ENCODE data around the gene GOLGA8J.
A peak's percentile ranks its signal among the peaks of the same experiment; 100 is the strongest.
"Not testable (repeated sequence)": the region's sequence is repeated elsewhere in the genome, so short reads cannot be mapped to it uniquely, and the experiment has no call there.

Gene GOLGA8J

GRCh38 chr15:30073915-30074314 is 8.8 kb upstream of the GOLGA8J start:
- no peaks in the 10 kb centered on the region for H3K9me3 ChIP-seq (ENCODE audit: control insufficient read depth, low read length)
- WGBS, 2 experiments (ENCODE audit: insufficient coverage in 2 of 2): 89 to 90% methylated on average over 3 of the region's 4 CpGs
- no peak overlapping the region for H3K4me3 ChIP-seq (ENCODE audit: extremely low read depth, insufficient read depth, low read length, poor library complexity, severe bottlenecking)
- H3K36me3 ChIP-seq (ENCODE audit: control insufficient read depth, insufficient read depth, low read length): no peaks in the 10 kb centered on the region
- no peak overlapping the region for H3K27ac ChIP-seq (ENCODE audit: low read depth, low read length, severe bottlenecking)
- H3K4me1 ChIP-seq (ENCODE audit: control insufficient read depth, insufficient read depth, low read length, poor library complexity, severe bottlenecking): no peaks in the 10 kb centered on the region

DNA sequence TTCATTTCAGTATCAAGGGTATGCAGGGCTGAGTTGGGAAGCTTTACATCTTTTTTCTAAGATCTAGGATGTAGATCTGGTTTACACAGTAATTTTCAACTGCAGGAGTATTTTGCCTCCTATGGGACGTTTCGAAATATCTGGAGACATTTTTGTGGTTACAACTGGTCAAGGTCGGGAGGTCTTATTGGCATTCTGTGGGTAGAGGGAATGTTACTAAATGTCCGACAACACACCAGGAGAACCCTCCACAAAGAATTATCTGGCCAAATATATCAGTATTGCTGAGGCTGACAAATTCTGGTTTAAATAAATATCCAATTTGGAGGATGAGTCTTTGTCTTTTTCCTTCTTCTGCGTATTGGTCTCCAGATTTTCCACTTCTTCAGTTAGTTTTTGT is 1.9 kb upstream of the GOLGA8J start:
- not testable (repeated sequence) for H3K4me3 ChIP-seq (ENCODE audit: extremely low read depth, insufficient read depth, low read length, poor library complexity, severe bottlenecking); H3K36me3 ChIP-seq (ENCODE audit: control insufficient read depth, insufficient read depth, low read length); H3K4me1 ChIP-seq (ENCODE audit: control insufficient read depth, insufficient read depth, low read length, poor library complexity, severe bottlenecking); H3K27ac ChIP-seq (ENCODE audit: low read depth, low read length, severe bottlenecking); H3K9me3 ChIP-seq (ENCODE audit: control insufficient read depth, low read length)
- 86% methylated on average over 3 of the region's 5 CpGs; no CpG with 5 or more reads in 1 of the 2 experiments for WGBS, 2 experiments (ENCODE audit: insufficient coverage in 2 of 2)

DNA sequence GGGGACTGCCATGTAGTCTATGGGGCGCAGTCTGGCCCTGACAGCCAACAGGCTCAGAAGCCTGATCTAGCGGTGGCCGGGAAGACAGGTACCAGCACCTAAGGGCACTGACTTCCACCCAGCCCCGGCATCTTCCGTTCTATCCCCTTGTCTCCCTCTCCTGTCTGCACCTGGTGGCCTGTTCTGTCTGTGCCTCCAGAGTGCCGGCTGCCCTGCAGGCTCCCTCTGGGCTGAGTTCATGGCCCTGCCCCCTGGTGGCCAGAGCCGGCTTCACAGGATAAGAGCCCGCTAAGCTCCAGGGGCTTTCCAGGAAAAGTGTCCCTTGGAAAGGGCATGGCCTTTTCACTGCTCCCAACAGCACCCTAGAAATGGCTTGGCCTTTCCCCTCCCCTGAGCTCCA is 15.1 kb downstream of the GOLGA8J start:
- not testable (repeated sequence) for H3K4me1 ChIP-seq (ENCODE audit: control insufficient read depth, insufficient read depth, low read length, poor library complexity, severe bottlenecking); H3K9me3 ChIP-seq (ENCODE audit: control insufficient read depth, low read length); H3K27ac ChIP-seq (ENCODE audit: low read depth, low read length, severe bottlenecking); H3K36me3 ChIP-seq (ENCODE audit: control insufficient read depth, insufficient read depth, low read length); H3K4me3 ChIP-seq (ENCODE audit: extremely low read depth, insufficient read depth, low read length, poor library complexity, severe bottlenecking)
- no CpG with 5 or more reads among the region's 8 CpGs for WGBS, 2 experiments (ENCODE audit: insufficient coverage in 2 of 2)

DNA sequence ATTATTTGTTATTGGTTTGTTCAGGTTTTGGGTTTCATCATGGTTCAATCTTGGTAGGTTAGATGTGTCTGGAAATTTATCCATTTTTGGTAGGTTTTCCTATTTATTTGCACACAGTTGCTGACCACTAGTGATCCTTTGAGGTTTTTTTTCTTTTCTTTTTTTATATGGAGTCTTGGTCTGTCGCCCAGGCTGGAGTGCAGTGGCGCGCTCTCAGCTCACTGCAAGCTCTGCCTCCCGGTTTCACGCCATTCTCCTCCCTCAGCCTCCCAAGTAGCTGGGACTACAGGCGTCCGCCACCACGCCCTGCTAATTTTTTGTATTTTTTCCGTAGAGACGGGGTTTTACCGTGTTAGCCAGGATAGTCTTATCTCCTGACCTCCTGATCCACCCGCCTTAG is 20.1 kb downstream of the GOLGA8J start:
- not testable (repeated sequence) for H3K27ac ChIP-seq (ENCODE audit: low read depth, low read length, severe bottlenecking); H3K36me3 ChIP-seq (ENCODE audit: control insufficient read depth, insufficient read depth, low read length); H3K4me1 ChIP-seq (ENCODE audit: control insufficient read depth, insufficient read depth, low read length, poor library complexity, severe bottlenecking); H3K4me3 ChIP-seq (ENCODE audit: extremely low read depth, insufficient read depth, low read length, poor library complexity, severe bottlenecking); H3K9me3 ChIP-seq (ENCODE audit: control insufficient read depth, low read length)
- no CpG with 5 or more reads among the region's 12 CpGs for WGBS, 2 experiments (ENCODE audit: insufficient coverage in 2 of 2)

- H3K4me3 ChIP-seq (ENCODE audit: extremely low read depth, insufficient read depth, low read length, poor library complexity, severe bottlenecking): peak overlapping the region; percentile 26
- H3K9me3 ChIP-seq (ENCODE audit: control insufficient read depth, low read length); H3K27ac ChIP-seq (ENCODE audit: low read depth, low read length, severe bottlenecking); H3K4me1 ChIP-seq (ENCODE audit: control insufficient read depth, insufficient read depth, low read length, poor library complexity, severe bottlenecking); H3K36me3 ChIP-seq (ENCODE audit: control insufficient read depth, insufficient read depth, low read length): not testable (repeated sequence)
- WGBS, 2 experiments (ENCODE audit: insufficient coverage in 2 of 2): 17% methylated on average over 2 of the region's 42 CpGs; no CpG with 5 or more reads in 1 of the 2 experiments
These were observed 21.3 kb downstream of the GOLGA8J start for GRCh38 chr15:30103941-30104507.

- not testable (repeated sequence) for H3K4me3 ChIP-seq (ENCODE audit: extremely low read depth, insufficient read depth, low read length, poor library complexity, severe bottlenecking); H3K9me3 ChIP-seq (ENCODE audit: control insufficient read depth, low read length); H3K36me3 ChIP-seq (ENCODE audit: control insufficient read depth, insufficient read depth, low read length); H3K4me1 ChIP-seq (ENCODE audit: control insufficient read depth, insufficient read depth, low read length, poor library complexity, severe bottlenecking); H3K27ac ChIP-seq (ENCODE audit: low read depth, low read length, severe bottlenecking)
- WGBS, 2 experiments (ENCODE audit: insufficient coverage in 2 of 2): no CpG with 5 or more reads among the region's 4 CpGs
These were observed 27.8 kb downstream of the GOLGA8J start for GRCh38 chr15:30110591-30110990.

- H3K27ac ChIP-seq (ENCODE audit: low read depth, low read length, severe bottlenecking); H3K4me1 ChIP-seq (ENCODE audit: control insufficient read depth, insufficient read depth, low read length, poor library complexity, severe bottlenecking); H3K36me3 ChIP-seq (ENCODE audit: control insufficient read depth, insufficient read depth, low read length); H3K4me3 ChIP-seq (ENCODE audit: extremely low read depth, insufficient read depth, low read length, poor library complexity, severe bottlenecking); H3K9me3 ChIP-seq (ENCODE audit: control insufficient read depth, low read length): not testable (repeated sequence)
- no CpG with 5 or more reads among the region's 2 CpGs for WGBS, 2 experiments (ENCODE audit: insufficient coverage in 2 of 2)
These were observed 47.3 kb downstream of the GOLGA8J start for GRCh38 chr15:30130066-30130465.

DNA sequence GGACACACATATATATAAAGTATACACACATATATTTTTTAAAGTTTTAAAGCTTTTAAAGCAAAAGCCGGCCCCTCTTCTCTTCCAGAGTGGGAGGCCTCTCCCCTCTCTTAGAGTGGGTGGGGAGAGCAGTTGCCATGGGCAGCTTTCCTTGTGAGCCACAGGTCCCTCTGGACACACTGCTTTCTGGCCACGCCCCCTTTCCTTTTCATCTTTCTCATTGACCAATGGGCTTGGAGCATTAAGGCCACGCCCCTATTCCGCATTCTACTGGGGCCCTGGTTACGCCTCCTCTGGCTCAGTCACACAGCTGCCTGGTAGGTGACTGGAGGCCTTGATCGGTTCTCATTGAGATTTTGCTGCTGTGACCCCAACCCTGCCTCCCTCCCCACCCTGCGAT is 52.0 kb downstream of the GOLGA8J start, which contains the start of gene GOLGA8T:
Gene GOLGA8T, plus strand, starts transcription at position 301 of the 400 bp plus-strand sequence. Its CDS starts 98 bp downstream, at position 399.
- H3K4me1 ChIP-seq (ENCODE audit: control insufficient read depth, insufficient read depth, low read length, poor library complexity, severe bottlenecking); H3K9me3 ChIP-seq (ENCODE audit: control insufficient read depth, low read length): not testable (repeated sequence)
- WGBS, 2 experiments (ENCODE audit: insufficient coverage in 2 of 2): no CpG with 5 or more reads among the region's 7 CpGs

More for the DNA sequence above, 52.0 kb downstream of the GOLGA8J start, which contains the start of gene GOLGA8T:
- not testable (repeated sequence) for H3K4me3 ChIP-seq (ENCODE audit: extremely low read depth, insufficient read depth, low read length, poor library complexity, severe bottlenecking); H3K27ac ChIP-seq (ENCODE audit: low read depth, low read length, severe bottlenecking); H3K36me3 ChIP-seq (ENCODE audit: control insufficient read depth, insufficient read depth, low read length)

All from mesodermal cell (in vitro differentiated cells).